ENCODE data around the gene ANKS4B. TPM values are rescaled to one million over a fixed set of nuclear protein-coding genes. Genes with fewer than 3 reads are reported as not detected.
"Not testable (repeated sequence)": the region's sequence is repeated elsewhere in the genome, so short reads cannot be mapped to it uniquely, and the experiment has no call there.

The ANKS4B gene, protein sequence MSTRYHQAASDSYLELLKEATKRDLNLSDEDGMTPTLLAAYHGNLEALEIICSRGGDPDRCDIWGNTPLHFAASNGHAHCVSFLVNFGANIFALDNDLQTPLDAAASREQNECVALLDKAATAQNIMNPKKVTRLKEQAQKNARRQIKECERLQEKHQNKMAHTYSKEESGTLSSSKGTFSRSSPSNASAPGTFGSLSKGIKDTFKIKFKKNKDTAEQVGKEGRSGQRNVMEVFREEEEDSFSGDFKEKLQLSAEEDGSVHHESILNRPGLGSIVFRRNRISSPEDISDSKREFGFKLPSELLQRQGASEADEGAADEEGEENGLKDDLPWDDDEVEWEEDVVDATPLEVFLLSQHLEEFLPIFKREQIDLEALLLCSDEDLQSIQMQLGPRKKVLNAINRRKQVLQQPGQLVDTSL
- not detected in 2 replicates for total RNA-seq (2014; rRNA removed; shearing (Covaris generic))

GRCh38 chr16:21233521-21234150, at the start of gene ANKS4B:
Gene ANKS4B, plus strand, starts transcription at chr16:21233699. Its CDS starts 39 bp downstream, at chr16:21233738.
- DNase-seq (ENCODE audit: low spot score): no peak

DNA sequence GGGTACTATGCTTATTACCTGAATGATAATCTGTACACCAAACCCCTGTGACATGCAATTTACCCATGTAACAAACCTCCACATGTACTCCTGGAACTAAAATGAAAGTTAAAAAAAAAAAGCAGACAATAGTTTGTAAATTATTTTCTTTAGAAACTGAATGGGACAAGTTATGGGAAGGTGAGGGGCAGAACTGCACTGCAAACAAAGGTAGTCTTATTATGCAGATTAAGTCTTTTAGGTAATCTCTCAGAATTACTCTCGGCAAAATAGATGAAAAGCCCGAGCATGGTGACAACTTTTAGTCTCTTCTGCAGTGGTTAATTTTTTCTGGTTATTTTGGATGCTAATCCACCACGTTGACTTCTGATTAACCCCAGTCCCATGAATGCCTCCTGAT, 49.5 kb upstream of the ANKS4B start:
- DNase-seq (ENCODE audit: low spot score): no peak

DNA sequence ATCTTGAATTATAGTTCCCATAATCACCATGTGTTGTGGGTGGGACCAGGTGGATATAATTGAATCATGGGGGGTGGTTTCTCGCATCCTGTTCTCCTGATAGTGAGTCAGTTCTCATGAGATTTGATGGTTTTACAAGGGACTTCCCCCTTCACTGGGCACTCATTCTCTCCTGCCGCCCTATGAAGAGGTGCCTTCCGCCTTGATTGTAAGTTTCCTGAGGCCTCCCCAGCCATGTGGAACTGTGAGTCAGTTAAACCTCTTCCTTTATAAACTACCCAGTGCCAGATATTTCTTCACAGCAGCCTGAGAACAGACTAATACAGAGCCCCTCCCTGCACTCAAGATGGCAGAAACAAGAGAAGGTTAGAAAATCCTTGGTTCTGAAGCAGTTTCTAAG, 48.7 kb upstream of the ANKS4B start:
- DNase-seq (ENCODE audit: low spot score): no peak

DNA sequence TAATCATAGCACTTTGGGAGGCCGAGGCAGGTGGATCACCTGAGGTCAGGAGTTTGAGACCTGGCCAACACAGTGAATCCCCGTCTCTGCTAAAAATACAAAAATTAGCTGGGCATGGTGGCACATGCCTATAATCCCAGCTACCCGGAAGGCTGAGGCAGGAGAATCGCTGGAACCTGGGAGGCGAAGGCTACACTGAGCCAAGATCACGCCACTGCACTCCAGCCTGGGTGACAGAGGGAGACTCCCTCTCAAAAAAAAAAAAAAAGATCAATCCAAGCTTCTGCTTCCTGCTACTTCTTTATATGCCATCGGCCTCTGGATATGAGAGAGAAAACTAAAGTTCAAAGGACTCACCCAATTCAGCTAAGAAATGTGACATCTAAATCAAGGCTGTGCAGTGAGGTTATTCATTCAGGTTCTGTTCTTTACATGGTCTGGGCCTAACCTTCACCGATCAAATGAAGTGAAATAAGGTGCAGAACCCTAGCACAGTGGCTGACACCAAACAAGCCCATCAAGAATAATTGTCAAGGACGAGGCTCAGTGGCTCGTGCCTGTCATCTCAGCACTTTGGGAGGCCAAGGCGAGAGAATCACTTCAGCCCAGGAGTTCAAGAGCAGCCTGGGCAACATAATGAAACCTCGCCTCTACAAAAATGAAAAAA, 47.7 kb upstream of the ANKS4B start:
- DNase-seq (ENCODE audit: low spot score): no peak

DNA sequence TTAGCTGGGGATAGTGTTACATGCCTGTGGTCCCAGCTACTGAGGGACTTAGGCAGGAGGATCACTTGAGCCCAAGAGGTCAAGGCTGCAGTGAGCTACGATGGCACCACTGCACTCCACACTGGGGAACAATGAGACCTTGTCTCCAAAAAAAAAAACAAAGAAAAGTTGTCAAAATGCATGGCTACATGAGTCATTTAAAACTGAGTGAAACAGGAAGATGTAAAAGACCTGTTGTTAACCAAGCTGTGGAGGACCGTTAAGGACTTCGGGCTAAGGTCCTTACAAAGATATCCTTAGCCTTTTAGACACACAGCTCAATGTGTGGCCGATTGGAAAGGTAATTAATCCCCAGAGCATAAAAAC, 47.2 kb upstream of the ANKS4B start:
- DNase-seq (ENCODE audit: low spot score): no peak

DNA sequence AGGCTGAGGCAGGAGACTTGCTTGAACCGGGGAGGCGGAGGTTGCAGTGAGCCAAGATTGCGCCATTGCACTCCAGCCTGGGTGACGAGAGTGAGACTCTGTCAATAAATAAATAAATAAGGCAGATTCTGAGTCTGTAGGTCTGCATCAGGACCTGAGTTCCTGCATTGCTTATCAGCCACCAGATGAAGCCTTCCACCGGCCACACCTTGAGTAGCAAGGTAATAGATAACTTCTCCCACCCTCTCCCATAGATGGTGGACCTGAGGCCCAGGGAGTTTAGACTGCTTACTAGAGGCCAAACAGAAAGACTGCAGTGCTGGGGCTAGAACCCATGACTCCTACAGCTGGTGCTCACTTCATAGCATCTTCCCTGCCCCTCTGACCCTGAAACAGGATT, 44.2 kb upstream of the ANKS4B start:
- no peak for DNase-seq (ENCODE audit: low spot score)

- DNase-seq (ENCODE audit: low spot score): no peak
Observed at GRCh38 chr16:21190013-21190412, 43.5 kb upstream of the ANKS4B start.

DNA sequence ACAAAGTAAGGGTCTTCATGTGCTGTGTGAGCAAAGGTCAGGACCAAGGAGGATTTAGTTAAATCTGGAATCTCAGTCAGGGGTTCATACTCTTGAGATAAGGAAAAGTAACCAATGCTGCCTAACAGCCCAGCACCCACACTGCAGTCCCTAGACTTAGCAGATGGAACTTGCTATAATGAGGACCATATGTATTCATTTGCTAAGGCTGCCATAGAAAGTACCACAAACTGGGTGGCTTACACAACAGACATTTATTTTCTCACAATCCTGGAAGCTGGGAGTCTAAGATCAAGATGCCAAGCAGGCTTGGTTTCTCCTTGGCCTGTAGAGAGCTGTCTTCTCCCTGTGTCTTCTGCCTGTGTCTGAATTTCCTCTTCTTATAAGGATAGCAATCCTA, 42.9 kb upstream of the ANKS4B start:
- DNase-seq (ENCODE audit: low spot score): no peak

DNA sequence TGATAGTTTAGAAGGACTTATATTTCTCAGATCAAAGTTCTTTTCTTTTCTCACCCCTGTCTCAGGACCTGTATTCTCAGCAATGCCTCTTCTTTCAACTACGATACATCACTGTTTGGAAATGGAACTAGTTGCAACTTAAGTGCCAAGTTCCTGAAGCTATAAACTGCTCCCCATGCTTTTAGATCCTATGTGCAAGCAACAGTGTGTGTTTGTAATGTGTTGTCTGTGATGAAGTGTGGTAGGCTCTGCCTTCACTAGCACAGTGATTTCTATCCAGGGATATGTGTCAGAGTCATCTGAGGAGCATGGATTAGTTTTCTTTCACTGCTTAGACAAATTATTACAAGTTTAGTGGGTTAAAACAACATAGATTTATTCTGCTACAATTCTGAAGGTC, 40.5 kb upstream of the ANKS4B start:
- DNase-seq (ENCODE audit: low spot score): no peak

DNA sequence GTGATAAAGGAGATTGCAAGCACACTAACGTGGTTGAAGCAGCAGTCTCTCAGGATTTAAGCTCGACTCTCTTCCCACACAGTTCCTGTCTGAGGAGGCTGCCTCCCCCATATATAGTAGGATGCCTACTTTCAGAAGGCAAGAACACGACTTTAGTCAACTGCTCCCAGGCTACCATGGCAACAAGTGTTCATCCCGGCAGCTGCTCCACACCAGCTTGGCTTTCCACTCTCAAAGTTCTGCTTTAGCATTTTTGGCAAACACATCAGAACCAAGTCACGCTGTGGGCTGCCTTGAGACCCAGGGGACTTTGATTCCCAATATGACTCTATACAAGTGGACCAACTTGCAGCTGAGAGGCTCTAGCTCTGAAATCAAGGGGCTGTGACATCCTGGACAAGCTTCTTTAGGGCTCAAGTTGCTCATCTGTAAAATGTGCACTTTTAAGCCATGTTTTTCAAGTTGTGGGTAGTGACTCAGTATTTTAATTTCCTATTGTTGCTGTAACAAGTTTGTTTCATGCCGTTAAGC, 38.7 kb upstream of the ANKS4B start:
- no peak for DNase-seq (ENCODE audit: low spot score)

GRCh38 chr16:21195330-21195729, 38.2 kb upstream of the ANKS4B start:
- not testable (repeated sequence) for DNase-seq (ENCODE audit: low spot score)

DNA sequence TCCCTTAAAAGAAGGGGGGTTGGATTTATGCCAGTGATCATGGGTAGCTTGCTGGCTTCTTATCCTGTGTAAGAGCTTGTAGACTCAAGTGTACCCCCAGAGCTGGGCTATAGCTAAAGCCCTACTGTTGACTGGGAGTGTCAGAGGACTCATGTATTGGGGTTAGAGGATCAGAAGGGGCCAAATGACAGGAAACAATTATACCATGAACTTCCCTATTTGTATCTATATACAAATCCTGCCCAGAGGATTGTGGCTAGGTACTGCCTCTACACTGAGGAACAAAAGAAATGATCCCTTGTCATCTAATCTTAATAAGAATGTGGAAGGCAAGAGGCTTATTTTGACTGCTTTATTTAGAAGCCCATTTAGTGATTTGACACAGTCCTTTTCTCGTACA, 36.4 kb upstream of the ANKS4B start:
- no peak for DNase-seq (ENCODE audit: low spot score)

DNA sequence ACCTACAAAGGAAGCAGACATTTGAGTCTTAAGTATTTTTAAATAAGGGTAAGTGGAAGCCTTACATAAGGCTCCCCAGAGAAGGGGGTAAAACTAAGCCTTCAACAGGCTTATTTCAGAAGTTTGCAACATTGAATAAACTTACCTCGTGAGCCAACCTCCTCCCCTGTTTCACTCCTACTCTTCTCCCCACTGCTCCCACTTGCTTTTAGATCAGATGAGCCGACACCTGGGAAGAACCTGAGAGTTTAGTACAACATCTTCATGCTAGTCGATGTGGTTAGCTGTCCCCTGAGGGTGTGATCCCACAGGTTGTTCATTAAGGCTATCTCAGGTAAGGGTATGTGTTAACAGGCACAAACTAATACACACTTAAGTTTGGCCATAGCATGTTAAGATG, 35.9 kb upstream of the ANKS4B start:
- no peak for DNase-seq (ENCODE audit: low spot score)

DNA sequence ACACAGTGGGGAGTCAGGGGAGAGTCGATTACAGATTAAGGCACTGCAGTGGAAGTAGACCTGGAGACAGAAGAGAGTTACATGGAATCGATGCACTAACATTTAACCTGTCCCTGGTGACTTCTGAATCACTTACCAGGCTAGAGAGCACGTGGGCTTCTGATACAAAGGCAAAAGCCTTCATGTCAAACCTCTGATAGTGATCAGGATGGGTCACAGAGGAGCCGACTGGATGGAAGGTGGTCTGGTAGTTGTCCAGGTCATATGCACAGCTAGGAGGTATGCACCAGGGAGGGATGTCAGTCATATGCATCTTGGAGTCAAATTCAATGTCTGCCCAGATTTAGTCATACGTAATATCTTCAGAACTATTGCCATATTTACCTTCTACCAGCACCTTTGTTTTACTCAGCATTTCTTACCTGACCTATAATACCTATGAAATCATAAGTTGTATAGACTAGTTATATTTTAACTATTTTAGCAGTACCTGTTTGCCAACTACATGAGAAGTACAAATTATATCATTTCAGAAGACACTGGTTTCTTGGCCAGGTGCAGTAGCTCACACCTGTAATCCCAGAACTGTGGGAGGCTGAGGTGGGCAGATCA, 33.8 kb upstream of the ANKS4B start:
- DNase-seq (ENCODE audit: low spot score): no peak

- DNase-seq (ENCODE audit: low spot score): no peak
Observed at GRCh38 chr16:21203155-21203797, 30.2 kb upstream of the ANKS4B start.

DNA sequence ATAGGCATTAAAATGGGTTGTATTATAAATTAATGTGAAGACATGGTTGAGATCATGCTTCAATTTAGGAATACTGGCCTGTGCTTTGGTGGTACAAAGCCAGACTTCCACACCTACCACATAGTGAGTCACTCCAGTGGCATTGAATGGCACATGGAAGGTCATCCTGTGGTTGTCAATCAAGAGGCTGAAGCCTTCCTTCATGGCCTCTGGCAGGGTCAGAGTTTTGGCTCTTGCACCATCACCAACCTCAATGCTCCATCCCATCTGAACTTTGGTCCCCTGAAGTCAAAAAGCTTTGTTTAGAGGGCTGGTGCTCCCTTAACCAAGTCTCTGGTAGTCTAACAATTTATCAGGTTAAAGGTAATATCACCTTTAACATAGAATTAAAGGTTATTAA, 28.2 kb upstream of the ANKS4B start:
- DNase-seq (ENCODE audit: low spot score): no peak

DNA sequence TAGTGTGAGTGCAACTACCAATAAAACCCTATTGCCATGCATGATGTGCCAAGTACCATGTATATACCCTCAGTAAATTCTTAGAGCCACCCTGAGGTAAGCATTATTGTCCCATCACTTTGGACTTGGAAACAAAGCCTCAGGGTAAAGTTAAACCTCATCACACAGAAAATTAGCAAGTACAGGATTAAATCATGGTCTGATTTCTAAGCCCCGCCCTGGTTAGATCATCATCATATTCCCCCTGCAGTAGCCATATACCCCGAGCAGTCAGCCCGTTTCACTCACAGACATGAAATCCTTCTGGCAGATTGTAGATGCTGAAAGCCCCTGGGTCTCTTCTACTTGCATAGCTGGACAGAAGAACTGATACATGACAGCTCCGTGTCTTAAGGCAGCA, 26.9 kb upstream of the ANKS4B start:
- no peak for DNase-seq (ENCODE audit: low spot score)

GRCh38 chr16:21208446-21209230, 24.9 kb upstream of the ANKS4B start:
- no peak for DNase-seq (ENCODE audit: low spot score)

GRCh38 chr16:21211486-21211885, 22.0 kb upstream of the ANKS4B start, which contains the start of gene ZP2:
Gene ZP2, minus strand, starts transcription at chr16:21211574. Its CDS starts 27 bp downstream, at chr16:21211547.
- no peak for DNase-seq (ENCODE audit: low spot score)

DNA sequence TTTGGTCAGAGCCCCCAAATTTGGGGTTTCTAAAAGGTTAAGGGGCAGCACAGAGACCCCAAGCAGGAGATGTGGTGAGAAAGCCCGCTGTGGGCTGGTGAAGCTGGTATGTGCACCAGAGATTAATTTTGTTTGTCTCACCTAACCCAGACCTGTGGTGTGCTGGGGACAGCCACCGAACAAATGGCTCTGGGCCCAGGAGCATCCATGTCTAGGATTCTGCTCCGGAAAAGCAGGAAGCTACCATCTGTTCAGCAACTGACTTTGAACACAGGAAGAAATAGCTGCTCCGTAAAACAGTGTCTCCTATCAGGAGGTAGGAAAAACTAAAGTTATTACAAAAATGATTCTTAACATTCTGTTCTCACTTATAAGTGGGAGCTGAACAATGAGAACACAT, 19.4 kb upstream of the ANKS4B start:
- no peak for DNase-seq (ENCODE audit: low spot score)

GRCh38 chr16:21217121-21217520, 16.4 kb upstream of the ANKS4B start:
- DNase-seq (ENCODE audit: low spot score): no peak
